ENCODE results near the gene HTR3A.

HTR3A gene

DNA sequence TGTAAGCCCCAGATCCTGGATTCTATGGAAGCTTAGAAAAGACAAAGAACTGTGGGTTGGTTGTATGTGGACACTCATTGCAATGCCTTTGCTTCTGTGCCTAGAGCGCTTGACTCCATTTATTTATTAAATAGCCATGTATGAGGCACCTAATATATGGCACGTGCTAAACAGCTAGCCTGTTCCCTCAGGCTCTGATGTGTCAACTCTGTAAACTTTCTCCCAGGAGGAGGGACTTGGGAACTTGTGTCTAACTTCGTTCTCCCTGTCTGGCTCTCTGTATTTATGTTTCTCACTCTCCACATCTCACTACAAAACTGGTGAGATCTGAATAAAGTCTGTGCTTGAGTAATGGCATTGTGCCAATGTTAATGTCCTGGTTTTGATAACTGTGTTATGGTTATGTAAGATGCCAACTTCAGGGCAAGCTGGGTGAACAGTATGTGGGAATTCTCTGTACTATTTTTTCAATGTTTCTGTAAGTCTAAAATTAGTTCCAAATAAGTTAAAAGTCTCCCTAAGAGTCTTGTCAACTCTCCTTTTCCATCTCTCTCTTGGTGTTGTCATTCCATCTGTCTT lies 50.5 kb downstream of the HTR3A start:
- DNase-seq = no peak

- peak; percentile 57 for DNase-seq
These were observed 51.4 kb downstream of the HTR3A start for GRCh38 chr11:114026355-114026754.

DNA sequence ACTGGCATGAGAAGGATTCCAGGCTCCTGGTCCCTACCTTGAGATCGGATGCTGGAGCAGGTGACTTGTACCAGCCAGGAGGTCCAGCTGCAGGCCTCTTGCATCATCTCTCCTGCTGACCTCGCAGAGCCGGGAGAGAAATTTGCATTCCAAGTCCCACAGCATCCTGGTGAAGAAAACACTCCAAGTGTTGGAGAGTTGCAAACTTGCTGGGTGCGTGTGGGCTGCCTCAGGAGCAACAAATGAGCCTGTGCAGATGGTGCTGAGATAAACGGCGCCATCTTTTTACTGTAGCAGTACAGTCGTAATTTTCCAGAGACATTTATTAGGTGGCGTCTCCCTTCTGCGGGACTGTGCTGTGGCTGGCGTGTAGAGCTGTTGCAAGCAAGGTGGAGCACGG lies 52.5 kb downstream of the HTR3A start:
- no peak for DNase-seq

- no peak for DNase-seq
These were observed 53.0 kb downstream of the HTR3A start for GRCh38 chr11:114027926-114028325.

- DNase-seq = peak; percentile 84
These were observed 56.5 kb downstream of the HTR3A start for GRCh38 chr11:114031246-114031966.

GRCh38 chr11:114031967-114032320 lies 57.0 kb downstream of the HTR3A start:
- peak; percentile 74 for DNase-seq

DNA sequence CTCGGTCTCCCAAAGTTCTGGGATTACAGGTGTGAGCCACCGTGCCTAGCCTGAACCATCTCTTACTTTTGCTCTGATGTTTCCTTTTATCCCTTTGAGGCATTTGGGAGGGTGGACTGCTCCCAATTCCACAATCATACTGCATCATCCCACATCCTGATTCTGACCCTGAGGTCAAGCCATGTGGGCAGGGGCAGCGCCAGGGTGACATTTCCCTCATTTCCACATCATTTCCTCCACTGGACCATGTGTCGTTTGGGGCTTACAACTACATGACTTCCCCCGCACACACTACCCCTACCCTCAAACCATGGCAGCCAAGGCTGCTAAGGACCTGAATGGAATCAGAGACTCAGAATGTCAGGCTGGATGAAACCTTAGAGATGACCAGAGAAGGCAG lies 58.2 kb downstream of the HTR3A start:
- no peak for DNase-seq

GRCh38 chr11:114033572-114033971 lies 58.7 kb downstream of the HTR3A start:
- no peak for DNase-seq

DNA sequence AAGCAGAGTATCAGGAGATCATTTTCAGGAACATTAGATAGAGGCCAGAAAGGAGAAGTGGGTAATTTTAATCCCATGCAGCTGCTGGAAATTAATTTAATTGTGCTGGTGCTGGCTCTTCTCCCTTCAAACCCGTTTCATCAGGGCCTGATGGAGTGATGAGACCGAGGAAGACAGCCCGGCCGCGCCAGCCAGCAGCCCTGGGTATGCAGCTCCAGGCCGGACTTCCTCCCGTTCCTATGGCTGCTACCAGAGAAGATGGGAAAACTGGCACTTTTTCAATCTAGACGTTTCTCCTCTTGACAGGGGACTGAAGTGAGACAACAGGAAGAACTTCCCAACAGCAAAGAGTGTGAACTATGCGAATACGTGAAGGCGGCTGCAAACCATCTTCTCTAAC lies 60.0 kb downstream of the HTR3A start:
- no peak for DNase-seq

DNA sequence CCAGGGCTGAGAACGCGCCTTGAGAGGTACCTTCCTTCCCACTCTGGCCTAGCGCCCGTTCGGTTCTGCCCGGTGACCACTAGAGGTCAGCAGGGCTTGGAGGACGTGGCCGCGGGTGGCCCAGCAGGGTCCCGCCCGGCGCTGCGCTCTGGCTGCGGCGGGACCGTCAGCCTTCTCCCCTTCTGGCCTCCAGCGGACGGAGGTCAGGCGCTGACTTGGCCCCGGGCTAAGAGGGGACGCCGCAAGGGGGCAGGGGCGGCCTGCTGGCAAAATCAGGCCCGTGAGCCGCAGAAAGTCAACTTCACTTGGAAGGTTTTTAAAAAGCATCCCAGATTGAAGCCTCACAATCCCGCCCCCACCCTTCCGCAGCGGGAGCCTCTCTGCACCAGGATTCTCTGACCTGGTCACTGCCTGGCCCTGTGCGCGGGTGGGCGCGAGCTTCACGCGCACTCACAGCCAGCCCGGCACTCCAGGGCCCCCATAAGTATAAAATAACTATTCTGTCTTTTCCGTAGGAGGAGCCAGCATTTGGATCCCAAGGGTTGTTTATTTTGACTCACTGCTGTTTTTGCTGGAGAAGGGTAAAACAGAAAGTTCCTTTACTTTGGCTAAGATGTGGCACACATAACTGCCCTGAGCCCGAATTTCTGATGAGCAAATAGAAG lies 61.4 kb downstream of the HTR3A start:
- DNase-seq = peak; percentile 83

DNA sequence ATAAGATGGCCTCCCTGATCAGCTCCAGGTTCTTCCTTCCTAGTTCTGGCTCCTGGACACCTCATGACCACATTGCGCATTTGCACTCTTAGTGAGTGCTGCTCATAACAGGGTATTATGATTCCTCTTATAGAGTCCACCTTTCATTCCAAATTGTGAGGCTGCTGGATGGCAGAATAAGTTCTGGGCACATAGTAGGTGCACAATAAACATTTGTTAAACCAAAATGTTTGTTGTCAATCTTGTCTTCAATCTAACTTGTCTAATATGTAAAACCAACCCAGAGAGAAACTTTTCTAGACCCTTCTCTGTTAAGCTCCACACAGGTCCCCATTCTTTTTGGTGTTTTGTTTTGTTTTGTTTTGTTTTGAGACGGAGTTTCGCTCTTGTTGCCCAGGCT lies 62.0 kb downstream of the HTR3A start:
- DNase-seq = no peak

DNA sequence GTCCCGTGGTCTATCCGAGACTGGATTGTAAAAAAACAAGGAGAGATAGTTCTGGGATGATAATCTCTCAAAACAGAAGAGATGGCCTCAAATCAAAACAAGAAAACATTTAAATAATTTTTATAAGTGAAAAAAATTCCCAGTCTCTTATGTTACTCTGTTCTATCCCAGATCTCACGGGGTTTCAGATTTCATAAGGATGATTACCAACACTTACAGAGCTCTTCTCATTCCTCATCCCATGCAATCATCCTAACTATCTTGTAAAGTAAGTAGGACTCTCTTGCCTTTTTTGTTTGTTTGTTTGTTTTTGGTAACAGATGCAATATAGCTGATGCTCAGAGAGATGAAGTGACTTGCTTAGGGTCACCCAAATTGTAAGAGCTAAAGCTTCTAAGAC lies 64.6 kb downstream of the HTR3A start:
- DNase-seq = no peak
